SU-DHL-6 (cell line): Measurements from ENCODE around the gene C22orf15.
"Not testable (repeated sequence)": the region's sequence is repeated elsewhere in the genome, so short reads cannot be mapped to it uniquely, and the experiment has no call there.

Experiments
- H2AFZ ChIP-seq: fragments of 200-600 bp; sonication (generic); 2 replicates; pipeline ENCODE4 v1.6.1; 2014; ENCODE audit warnings: low read depth, mild to moderate bottlenecking, moderate library complexity, mixed read lengths, antibody characterized with exemption, low read length; ENCODE audit not compliant: severe bottlenecking
- H3F3A ChIP-seq: fragments of 200-600 bp; shearing (Covaris generic); 2 replicates; pipeline ENCODE4 v1.6.0; 2016; ENCODE audit warnings: antibody characterized with exemption, mild to moderate bottlenecking; ENCODE audit not compliant: insufficient read depth
- H3K27ac ChIP-seq: fragments of 200-600 bp; sonication (generic); 2 replicates; pipeline ENCODE4 v1.5.1; 2016; ENCODE audit warnings: low read depth, mild to moderate bottlenecking, low read length, moderate library complexity, mixed read lengths
- H3K27me3 ChIP-seq: fragments of 200-600 bp; sonication (generic), shearing (Covaris generic); 2 replicates; pipeline ENCODE4 v1.6.0; 2014; ENCODE audit warnings: mild to moderate bottlenecking, low read length
- H3K36me3 ChIP-seq: fragments of 200-600 bp; sonication (generic); 2 replicates; pipeline ENCODE4 v1.6.1; 2014; ENCODE audit warnings: mild to moderate bottlenecking, low read length, mixed read lengths
- H3K4me2 ChIP-seq: fragments of 300-600, 200-600 bp; shearing (Covaris generic), sonication (generic); 2 replicates; pipeline ENCODE4 v1.6.0; 2014; ENCODE audit warnings: low read length, low read depth, mild to moderate bottlenecking; ENCODE audit not compliant: poor library complexity, severe bottlenecking
- H3K4me3 ChIP-seq: fragments of 200-600 bp; sonication (generic); 2 replicates; pipeline ENCODE4 v1.5.1; 2014; ENCODE audit warnings: antibody characterized with exemption, low read length, mild to moderate bottlenecking, mixed read lengths; ENCODE audit not compliant: insufficient read depth, poor library complexity, severe bottlenecking
- H3K79me2 ChIP-seq: fragments of 200-600 bp; sonication (generic); 2 replicates; pipeline ENCODE4 v1.6.1; 2014; ENCODE audit warnings: mild to moderate bottlenecking, low read length, moderate library complexity; ENCODE audit not compliant: insufficient read depth
- H3K9ac ChIP-seq: fragments of 200-600 bp; sonication (generic); 2 replicates; pipeline ENCODE4 v1.7.0; 2014; ENCODE audit warnings: mild to moderate bottlenecking, low read length
- H3K9me2 ChIP-seq: fragments of 200-600 bp; sonication (generic); replicated peaks from 2 replicates; pipeline ENCODE4 v1.6.1; 2014; ENCODE audit warnings: low read length; ENCODE audit not compliant: insufficient read depth
- H3K9me3 ChIP-seq: fragments of 200-600 bp; sonication (generic); 2 replicates; pipeline ENCODE4 v1.6.1; 2014; ENCODE audit warnings: low read length, mixed read lengths; ENCODE audit not compliant: insufficient read depth
- H4K20me1 ChIP-seq: fragments of 200-600 bp; sonication (generic); 2 replicates; pipeline ENCODE4 v1.6.1; 2014; ENCODE audit warnings: low read depth, mild to moderate bottlenecking, antibody characterized with exemption, low read length, moderate library complexity, mixed read lengths
- EZH2phosphoT487 ChIP-seq: fragments of 200-600 bp; sonication (generic), shearing (Covaris generic); conservative IDR thresholded peaks from 2 replicates; pipeline ENCODE4 v1.6.1; 2018; ENCODE audit warnings: mild to moderate bottlenecking, antibody characterized with exemption, low read length, moderate library complexity, mixed read lengths
- TF ChIP-seq, protein P1 (sequence below): fragments of 200-600 bp; sonication (generic); IDR thresholded peaks from one replicate; pipeline ENCODE4 v1.5.1; 2017; ENCODE audit warnings: antibody characterized with exemption, mild to moderate bottlenecking, low read length, moderate library complexity; ENCODE audit not compliant: insufficient read depth, poor library complexity, severe bottlenecking

C22orf15 gene

GRCh38 chr22:23720855-23721254, 41.9 kb upstream of the C22orf15 start:
- Histone ChIP-seq H3K27me3 (no peaks in the 10 kb centered on the region), H2AFZ (no peak overlapping the region), H3K9me3 (no peaks in the 10 kb centered on the region), H3K4me3 (no peak overlapping the region), H4K20me1 (no peaks in the 10 kb centered on the region), H3K9me2 (no peaks in the 10 kb centered on the region), H3F3A (no peaks in the 10 kb centered on the region), H3K4me2 (no peak overlapping the region), H3K27ac (no peak overlapping the region), H3K36me3 (no peaks in the 10 kb centered on the region), H3K9ac (no peak overlapping the region), H3K79me2 (peaks cover 12% of the 10 kb centered on the region)
- TF ChIP-seq, protein P1, sequence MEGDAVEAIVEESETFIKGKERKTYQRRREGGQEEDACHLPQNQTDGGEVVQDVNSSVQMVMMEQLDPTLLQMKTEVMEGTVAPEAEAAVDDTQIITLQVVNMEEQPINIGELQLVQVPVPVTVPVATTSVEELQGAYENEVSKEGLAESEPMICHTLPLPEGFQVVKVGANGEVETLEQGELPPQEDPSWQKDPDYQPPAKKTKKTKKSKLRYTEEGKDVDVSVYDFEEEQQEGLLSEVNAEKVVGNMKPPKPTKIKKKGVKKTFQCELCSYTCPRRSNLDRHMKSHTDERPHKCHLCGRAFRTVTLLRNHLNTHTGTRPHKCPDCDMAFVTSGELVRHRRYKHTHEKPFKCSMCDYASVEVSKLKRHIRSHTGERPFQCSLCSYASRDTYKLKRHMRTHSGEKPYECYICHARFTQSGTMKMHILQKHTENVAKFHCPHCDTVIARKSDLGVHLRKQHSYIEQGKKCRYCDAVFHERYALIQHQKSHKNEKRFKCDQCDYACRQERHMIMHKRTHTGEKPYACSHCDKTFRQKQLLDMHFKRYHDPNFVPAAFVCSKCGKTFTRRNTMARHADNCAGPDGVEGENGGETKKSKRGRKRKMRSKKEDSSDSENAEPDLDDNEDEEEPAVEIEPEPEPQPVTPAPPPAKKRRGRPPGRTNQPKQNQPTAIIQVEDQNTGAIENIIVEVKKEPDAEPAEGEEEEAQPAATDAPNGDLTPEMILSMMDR, result no peak
- no peak for TF ChIP-seq EZH2phosphoT487

GRCh38 chr22:23722160-23722559, 40.6 kb upstream of the C22orf15 start:
- no peaks in the 10 kb centered on the region for H3K9me2 ChIP-seq
- no peaks in the 10 kb centered on the region for H3F3A ChIP-seq
- no peaks in the 10 kb centered on the region for H4K20me1 ChIP-seq
- no peak overlapping the region for H3K27ac ChIP-seq
- no peak overlapping the region for H3K4me3 ChIP-seq
- no peaks in the 10 kb centered on the region for H3K27me3 ChIP-seq
- H2AFZ ChIP-seq, result no peak overlapping the region
- H3K4me2 ChIP-seq, result no peak overlapping the region
- no peaks in the 10 kb centered on the region for H3K36me3 ChIP-seq
- H3K9me3 ChIP-seq, result no peaks in the 10 kb centered on the region
- TF ChIP-seq, protein P1, result no peak
- no peak for TF ChIP-seq EZH2phosphoT487
- no peak overlapping the region for H3K9ac ChIP-seq
- no peaks in the 10 kb centered on the region for H3K79me2 ChIP-seq

DNA sequence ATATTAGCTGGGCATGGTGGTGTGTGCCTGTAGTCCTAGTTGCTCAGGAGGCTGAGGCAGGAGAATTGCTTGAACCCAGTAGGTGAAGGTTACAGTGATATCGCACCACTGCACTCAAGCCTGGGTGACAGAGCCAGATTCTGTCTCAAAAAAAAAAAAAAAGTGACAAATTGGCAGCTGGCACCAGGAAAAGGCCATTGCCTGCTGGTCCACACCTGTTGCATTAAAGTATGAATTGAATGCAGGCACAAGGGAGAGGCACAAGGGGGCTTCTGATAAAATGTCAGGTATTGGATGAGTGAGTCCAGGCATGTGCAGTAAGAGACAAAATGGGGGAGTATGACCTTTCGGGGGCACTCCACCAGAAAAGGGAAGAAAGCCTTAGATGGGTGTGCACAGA, 40.1 kb upstream of the C22orf15 start:
- H3F3A ChIP-seq, result no peaks in the 10 kb centered on the region
- no peaks in the 10 kb centered on the region for H4K20me1 ChIP-seq
- no peaks in the 10 kb centered on the region for H3K79me2 ChIP-seq
- TF ChIP-seq, protein P1, result no peak
- no peak for TF ChIP-seq EZH2phosphoT487
- H3K4me3 ChIP-seq, result no peak overlapping the region
- H3K9me2 ChIP-seq, result no peaks in the 10 kb centered on the region
- H3K36me3 ChIP-seq, result no peaks in the 10 kb centered on the region
- H3K27me3 ChIP-seq, result no peaks in the 10 kb centered on the region
- no peak overlapping the region for H3K27ac ChIP-seq
- no peak overlapping the region for H2AFZ ChIP-seq
- no peak overlapping the region for H3K4me2 ChIP-seq
- no peak overlapping the region for H3K9ac ChIP-seq
- no peaks in the 10 kb centered on the region for H3K9me3 ChIP-seq

DNA sequence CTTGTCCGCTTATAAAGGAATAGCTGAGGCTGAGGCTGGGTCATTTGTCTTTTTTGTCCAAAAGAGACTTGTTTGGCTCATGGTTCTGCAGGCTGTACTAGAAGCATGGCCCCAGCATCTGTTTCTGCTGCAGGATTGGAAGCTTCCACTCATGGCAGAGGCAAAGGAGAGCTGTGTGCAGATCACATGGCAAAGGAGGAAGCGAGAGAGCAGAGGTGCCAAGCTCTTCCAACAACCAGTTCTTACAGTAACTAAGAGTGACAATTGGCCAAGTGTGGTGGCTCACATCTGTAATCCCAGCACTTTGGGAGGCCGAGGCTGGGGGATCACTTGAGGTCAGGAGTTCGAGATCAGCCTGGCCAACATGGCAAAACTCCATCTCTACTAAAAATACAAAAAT, 34.7 kb upstream of the C22orf15 start:
- not testable (repeated sequence) for H3K36me3 ChIP-seq, H3K4me2 ChIP-seq

More for the DNA sequence above, 34.7 kb upstream of the C22orf15 start:
- H3K9me2 ChIP-seq, H3K27ac ChIP-seq, H3K9me3 ChIP-seq, H3K79me2 ChIP-seq, H3K27me3 ChIP-seq, H3K4me3 ChIP-seq, H4K20me1 ChIP-seq, H2AFZ ChIP-seq, H3K9ac ChIP-seq, H3F3A ChIP-seq: not testable (repeated sequence)
